Activated T-helper 1 cell treated with Interleukin-2 at 50 U/mL for 16 hours (primary cell): Measurements from ENCODE around the gene COG2.

ENCODE experiments used
- DNase-seq: peaks from one replicate; pipeline ENCODE4 v3.0.0-alpha.2; 2020; ENCODE audit warnings: low read depth

The COG2 gene

GRCh38 chr1:230701895-230702768, 59.9 kb downstream of the COG2 start:
- no peak for DNase-seq

GRCh38 chr1:230702934-230703678, 60.8 kb downstream of the COG2 start:
- no peak for DNase-seq

- no peak for DNase-seq
Observed at GRCh38 chr1:230703679-230704385, 61.6 kb downstream of the COG2 start.

- DNase-seq = no peak
Observed at GRCh38 chr1:230704830-230705229, 62.5 kb downstream of the COG2 start.

- DNase-seq = no peak
Observed at GRCh38 chr1:230705289-230706019, 63.2 kb downstream of the COG2 start.

GRCh38 chr1:230706020-230706699, 63.9 kb downstream of the COG2 start:
- DNase-seq = no peak

GRCh38 chr1:230706887-230707731, 64.8 kb downstream of the COG2 start:
- DNase-seq = no peak

GRCh38 chr1:230707732-230708630, 65.7 kb downstream of the COG2 start:
- no peak for DNase-seq

- no peak for DNase-seq
Observed at GRCh38 chr1:230708631-230709580, 66.6 kb downstream of the COG2 start.

- no peak for DNase-seq
Observed at GRCh38 chr1:230709619-230710542, 67.6 kb downstream of the COG2 start.

- no peak for DNase-seq
Observed at GRCh38 chr1:230710543-230710904, 68.2 kb downstream of the COG2 start.

- no peak for DNase-seq
Observed at GRCh38 chr1:230711245-230711644, 69.0 kb downstream of the COG2 start.

GRCh38 chr1:230712470-230712942, 70.2 kb downstream of the COG2 start:
- no peak for DNase-seq

GRCh38 chr1:230713138-230713537, 70.9 kb downstream of the COG2 start:
- no peak for DNase-seq

- no peak for DNase-seq
Observed at GRCh38 chr1:230713547-230713914, 71.2 kb downstream of the COG2 start.

GRCh38 chr1:230713915-230714764, 71.9 kb downstream of the COG2 start, which contains the start of gene AGT:
AGT (minus strand) TSS chr1:230714122; CDS start chr1:230710823, 3,299 bp downstream.
- DNase-seq = no peak
